T1000 (cell line): ENCODE measurements around the gene STIM1.

Experiments used
- DNase-seq: peaks from one replicate; lab custom pipeline; 2025; ENCODE audit warnings: mixed read lengths; lab: John Stamatoyannopoulos, UW

STIM1 gene

DNA sequence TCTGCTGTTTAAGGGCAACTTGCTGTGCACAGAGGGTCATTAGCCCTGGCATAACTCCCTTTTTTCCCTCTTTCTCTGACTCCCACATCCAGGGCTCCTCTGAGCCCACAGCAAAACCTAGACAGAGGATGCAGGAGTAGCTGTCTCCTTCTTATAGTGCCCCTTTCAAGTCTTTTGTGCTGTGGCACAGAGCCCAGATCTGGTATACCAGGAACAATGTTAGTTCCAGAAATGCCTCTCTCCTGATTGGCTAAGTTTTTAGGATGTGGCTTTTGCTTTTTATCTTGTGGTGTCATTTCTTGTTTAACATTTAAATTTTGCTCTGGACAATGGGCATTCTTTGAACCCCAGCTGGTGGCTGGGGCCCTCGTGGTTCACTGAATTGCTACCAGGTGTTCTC is 213.5 kb downstream of the STIM1 start:
- no peak for DNase-seq

DNA sequence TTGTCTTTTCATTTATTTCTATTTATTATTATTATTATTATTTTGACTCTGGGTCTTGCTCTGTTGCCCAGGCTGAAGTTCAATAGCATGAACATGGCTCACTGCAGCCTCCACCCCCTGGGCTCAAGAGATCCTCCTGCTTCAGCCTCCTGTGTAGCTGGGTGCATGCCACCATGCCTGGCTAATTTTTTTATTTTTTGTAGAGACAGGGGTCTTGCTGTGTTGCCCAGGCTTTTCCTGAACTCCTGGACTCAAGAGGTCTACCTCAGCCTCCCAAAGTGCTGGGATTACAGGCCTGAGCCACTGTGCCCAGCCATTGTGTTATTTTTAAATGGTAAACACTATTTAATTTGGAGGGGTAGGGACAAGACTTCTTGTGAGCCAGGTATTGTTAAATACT is 215.9 kb downstream of the STIM1 start:
- no peak for DNase-seq

DNA sequence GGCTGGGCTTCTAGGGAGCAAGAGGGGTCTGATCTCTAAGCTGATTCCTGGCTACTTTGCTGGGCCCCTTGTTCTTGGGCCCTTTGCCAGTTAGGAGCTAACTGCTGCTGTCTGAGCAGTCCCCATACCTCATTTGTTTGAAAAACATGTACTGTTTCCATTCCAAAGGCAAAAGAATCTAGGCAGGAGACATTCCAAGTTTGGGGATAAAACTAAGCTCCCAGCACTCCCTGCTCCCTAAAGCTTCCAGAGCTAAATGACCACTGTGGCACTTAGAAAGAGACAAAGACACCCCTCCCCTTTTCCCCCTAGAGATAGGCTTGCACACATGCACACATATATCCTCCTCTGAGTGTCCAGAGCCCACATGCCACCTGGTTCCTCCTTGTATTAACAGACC is 216.4 kb downstream of the STIM1 start:
- no peak for DNase-seq

DNA sequence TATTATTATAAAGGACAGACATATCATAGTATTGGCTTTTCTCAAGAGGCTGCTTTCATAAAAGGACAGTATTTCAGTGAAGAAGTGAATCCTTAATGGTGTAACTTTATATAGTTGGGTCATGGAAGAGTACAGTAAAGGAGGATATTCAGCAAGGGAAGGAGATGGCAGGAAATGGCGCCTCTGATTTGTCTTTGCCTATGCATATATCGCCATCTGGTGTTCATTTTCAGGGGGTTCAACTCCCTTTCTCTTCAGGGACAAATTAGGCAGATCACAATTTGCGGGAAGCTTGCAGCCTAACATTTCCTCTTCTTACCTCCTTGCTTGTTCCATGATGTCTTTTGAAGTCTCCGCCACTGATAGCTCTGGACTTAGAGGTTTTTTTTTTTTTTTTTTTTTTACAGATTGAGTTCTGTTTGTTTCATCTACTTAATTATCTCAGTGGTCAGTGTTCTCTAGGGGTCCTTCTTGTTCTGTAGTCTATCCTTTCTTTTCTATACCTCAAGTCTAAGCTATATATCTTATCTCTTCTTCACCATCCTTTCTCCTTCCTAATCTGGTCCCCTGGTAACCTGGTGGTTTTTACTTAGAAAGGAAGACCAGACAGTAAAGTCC is 217.3 kb downstream of the STIM1 start:
- no peak for DNase-seq

DNA sequence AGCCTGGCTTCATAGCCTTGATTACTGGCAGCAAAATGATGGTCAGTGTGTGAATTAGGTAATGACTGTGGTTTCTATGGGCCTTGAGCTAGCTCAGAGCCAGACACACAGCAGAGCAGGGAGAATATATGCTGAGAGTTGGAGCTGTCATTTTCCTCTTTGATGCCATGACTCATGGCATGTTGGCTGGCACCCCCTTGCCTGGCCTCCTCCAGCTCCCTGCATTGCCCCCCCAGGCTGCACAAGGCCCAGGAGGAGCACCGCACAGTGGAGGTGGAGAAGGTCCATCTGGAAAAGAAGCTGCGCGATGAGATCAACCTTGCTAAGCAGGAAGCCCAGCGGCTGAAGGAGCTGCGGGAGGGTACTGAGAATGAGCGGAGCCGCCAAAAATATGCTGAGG is 218.8 kb downstream of the STIM1 start:
- DNase-seq, result no peak

DNA sequence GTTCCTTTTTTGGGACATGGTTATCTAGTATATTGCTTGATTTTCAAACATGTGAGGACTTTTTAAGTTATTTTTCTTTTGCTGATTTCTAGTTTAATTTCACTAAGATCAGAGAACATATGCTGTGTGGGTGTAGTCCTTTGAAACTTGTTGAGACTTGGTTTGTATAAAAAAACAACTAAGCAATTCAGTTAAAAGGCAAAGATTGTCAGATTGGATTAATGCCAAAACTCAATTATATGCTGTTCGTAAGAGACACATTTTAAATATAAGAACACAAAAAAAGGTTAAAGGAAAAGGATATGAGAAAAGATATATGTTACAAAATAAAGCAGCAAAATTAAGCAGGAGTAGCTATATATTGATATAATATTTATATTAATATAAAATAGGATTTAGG is 221.3 kb downstream of the STIM1 start:
- no peak for DNase-seq

DNA sequence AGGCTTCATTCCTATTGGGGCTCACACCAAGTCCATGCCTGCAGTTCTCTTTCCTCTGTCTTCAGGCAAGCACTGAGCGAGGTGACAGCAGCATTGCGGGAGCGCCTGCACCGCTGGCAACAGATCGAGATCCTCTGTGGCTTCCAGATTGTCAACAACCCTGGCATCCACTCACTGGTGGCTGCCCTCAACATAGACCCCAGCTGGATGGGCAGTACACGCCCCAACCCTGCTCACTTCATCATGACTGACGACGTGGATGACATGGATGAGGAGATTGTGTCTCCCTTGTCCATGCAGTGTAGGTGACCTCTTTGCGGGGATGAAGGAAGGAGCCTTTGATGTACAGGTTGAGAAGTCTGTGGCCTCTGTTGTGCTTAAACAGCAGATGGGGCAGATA is 227.7 kb downstream of the STIM1 start:
- no peak for DNase-seq

DNA sequence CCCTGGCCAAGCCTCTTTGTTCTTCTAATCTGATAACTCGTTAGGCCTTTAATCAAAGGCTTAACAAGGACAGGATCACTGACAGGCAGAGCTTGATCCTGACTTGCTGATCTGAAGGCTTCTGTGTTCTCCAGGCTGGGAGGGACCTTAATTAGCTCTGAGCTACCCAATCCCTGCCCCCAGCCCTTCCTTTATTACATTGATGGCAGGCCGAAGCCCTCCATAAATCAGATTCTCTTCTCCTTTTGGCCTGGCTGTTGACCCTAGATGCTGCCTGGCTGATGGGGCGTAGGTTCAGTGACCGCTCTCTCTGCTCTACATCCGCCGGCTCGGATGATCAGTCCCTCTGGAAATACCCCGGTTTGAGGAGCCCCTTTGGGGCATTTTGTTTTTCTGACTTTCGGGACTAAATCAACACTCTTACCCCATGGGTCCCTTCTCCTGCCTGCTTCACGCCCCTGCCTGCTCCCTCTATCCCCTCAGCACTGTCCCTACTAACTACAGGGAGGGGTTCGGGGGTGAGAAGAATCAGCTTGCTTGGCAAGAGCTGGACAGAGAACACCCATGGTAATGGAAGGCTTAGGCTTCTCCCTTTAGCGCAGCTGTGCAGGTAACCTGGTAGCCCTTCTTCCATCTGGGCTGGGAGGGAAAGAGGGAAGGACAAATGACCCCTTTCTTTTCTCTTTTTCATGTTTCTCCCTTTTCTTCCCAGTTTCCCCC is 229.1 kb downstream of the STIM1 start:
- no peak for DNase-seq

DNA sequence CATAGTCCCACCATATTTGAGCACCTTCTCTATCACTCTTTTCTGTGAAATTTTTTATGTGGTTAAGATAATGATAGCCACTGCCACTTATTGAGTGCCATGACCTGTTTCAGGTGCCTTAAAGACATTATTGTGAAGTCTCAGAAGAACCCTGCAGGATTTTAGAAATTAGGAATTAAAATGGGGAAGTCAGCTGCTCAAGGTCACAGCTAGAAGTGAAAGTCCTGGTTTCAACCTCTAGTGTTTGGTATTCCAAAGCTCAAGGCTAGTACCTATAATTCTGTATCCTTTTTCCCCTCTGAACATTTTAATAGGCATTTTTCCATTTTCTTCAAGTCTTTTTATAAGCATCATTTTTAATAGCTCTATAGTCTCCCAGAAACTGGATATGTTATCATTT is 230.1 kb downstream of the STIM1 start:
- DNase-seq, result no peak

DNA sequence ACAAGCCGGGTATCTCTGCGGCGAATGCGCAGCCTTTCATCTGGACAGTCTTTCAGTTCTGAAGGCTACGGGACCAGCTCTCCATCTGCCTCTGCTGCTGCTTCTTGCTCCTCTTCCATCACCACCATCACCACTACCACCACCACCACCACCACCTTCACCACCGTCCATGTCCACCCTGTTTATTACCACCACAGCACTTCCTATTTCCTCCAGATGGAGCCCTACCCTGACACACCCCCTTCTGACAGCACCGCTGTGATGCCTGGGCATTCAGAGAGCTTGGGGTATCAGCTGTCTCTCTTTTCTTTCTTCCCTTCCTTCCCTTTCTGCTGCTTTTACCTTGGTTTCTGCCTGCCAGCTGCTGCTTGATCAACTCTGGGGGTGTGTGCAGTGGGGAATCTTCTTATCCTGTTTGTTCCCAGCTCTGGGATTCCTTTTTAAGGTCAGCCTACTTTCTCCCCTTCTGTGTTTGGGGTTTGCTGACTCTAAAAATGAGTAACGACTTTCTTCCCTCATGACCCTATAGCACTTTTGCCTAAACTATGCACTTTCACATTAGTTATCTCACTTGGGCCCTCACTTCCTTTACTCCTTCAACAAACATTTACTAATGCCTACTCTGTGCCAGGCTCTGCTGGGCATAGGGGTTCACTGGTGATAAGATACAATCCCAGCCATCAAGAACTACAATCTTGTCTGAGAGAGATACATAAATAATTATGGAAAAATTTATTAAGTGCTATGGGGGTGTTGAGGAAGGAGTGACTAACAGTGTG is 231.3 kb downstream of the STIM1 start:
- no peak for DNase-seq

DNA sequence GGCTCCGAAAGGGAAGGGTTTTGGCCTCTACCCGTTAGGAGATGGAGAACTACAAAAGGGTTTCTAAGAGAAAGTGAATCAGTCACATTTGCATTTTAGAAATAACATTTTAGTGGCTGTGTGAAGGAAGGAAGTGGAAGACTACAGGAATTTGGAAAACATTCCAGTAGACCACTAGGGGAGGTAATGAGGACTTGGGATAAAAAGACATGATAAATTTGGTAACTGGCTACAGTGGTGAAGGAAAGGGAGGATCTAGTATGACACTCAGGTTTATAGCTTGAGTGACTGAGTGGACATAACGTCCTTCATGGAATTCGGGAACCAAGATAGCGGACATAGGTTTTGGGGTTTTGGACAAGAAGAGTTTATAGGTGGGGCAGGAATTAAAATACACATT is 232.1 kb downstream of the STIM1 start:
- no peak for DNase-seq

DNA sequence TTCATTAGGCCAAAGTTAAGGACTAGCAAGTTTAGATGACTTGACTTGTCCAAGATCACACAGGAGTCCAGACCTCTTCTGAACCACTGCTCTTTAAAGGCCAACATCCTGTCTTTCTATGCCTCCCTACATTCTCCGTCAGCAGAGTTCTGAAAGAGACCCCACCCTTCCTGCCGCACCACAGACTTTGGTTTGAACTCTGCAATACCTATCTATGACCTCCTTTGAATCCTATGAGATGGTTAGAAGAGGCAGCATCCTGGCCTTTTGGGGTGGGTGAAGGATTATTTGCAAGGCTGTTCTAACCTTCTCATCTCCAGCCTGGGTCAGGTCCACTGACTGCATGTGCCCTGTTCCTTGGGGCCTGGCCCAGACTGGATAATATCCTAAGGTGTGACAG is 234.8 kb downstream of the STIM1 start:
- DNase-seq, result no peak

DNA sequence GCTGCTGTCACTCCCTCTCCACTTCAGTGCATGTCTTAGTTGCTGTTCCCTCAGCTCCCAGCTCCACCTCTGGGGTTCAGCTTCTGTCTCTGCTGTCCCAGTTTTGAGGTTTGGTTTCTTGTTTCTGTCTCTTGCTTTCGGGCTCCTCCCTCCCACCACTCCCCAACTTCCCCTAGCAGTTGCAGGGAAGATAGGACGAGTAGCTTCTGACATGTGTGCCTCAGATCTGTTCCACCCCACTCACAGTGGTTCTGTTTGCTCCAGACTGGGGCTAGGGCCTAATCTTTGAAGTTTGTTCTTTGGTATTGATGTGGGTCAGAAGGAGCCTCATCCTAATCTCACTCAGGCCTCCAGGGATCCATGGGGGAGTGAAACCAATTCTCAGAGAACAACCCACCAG is 236.6 kb downstream of the STIM1 start:
- DNase-seq, result no peak

DNA sequence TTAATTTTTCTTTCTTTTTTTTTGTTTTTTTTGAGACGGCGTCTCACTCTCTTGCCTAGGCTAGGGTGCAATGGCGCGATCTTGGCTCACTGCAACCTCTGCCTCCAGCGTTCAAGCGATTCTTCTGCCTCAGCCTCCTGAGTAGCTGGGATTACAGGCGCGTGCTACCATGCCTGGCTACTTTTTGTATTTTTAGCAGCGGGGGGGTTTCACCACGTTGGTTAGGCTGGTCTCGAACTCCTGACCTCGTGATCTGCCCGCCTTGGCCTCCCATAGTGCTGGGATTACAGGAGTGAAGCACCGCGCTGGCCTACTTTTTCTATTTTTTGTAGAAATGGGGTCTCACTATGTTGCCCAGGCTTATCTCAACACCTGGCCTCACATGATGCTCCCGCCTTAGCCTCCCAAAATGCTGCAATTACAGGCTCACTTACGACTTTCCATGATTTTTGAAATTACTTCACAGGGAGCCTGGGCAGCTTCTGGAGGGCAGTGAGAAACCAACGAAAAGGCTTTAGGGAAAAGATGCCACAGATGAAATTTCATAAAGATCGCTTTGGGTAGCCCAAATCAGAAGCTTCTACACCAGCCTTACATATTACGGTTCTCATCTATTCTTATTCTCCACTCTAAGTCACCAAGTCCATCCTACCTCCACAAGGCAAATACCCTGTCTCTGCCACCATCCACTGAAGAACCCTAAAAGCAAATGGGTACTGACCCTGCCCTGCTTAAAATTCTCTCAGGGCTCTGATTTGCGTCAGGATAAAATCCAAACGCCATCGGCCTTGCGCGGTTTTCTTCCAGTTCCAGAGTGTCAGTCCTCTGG is 238.3 kb downstream of the STIM1 start:
- DNase-seq, result no peak

DNA sequence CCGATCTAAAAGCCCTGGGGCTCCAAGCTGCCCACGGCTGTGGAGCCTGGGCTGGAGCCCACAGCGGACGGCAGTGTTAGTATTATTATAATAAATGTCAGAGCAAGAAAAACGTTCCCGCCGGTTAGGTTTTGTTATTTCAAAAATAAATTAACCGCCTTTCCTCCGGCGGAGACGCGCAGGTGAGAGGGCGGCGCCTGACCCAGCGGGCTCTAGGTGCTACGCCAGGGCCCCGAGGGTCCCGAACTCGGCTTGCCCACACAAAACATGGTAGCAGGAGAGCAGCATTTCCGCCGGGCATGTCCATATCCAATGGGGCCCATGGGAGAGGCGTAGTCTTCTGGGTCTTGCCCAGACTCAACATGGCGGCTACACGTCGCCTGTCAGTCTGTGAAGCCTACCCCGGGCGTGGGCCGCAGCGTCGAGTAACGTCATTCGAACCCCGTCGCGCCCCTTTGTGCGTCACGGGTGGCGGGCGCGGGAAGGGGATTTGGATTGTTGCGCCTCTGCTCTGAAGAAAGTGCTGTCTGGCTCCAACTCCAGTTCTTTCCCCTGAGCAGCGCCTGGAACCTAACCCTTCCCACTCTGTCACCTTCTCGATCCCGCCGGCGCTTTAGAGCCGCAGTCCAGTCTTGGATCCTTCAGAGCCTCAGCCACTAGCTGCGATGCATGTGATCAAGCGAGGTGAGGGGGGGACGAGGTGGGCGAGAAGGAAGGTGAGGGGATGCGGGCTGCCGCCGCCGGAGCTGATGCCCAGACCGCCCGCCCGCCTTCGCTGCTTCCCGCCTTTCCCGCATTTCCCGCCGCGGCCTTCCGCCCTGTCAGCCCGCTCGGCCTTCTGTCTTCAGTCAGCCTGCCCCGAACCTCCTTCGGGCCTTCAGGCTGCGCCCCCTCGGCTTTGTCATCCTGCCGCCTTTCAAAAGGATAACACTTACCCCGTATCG is 239.2 kb downstream of the STIM1 start, which contains the start of gene RRM1:
TSS of gene RRM1 (plus strand) at position 452 of the 944 bp plus-strand sequence. CDS start at position 666, 214 bp downstream.
- peak; percentile 86 for DNase-seq

DNA sequence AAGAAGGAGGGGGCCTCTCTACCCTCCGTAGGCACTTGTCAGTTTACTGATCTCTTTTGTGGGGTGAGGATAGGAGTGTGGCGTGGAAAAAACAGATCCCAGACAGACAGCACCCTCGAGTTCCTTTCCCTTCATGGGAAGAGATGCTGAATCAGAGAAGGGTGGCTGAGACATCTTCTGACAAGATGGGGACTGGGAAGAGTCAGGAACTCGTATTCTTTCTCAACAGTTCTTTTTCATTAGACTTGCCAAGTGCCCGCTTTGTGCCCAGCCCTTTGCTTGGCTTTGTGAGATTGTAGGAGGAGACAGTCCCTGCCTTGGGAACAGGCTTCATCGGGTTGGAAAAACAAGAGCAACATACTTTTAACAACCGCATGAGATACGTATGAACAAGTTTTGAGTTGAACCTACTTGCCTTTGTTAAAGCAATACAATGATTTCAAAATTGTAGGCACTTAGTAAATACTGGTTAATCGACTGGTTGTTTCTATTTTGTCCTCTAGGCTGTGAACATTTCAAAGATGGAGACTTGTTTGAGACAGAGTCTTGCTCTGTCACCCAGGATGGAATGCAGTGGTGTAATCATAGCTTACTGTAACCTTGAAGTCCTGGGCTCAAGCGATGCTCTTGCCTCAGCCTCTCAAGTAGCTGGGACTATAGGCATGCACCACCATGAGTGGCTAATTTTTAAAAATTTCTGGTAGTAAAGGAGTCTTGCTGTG is 240.2 kb downstream of the STIM1 start:
- DNase-seq, result no peak

DNA sequence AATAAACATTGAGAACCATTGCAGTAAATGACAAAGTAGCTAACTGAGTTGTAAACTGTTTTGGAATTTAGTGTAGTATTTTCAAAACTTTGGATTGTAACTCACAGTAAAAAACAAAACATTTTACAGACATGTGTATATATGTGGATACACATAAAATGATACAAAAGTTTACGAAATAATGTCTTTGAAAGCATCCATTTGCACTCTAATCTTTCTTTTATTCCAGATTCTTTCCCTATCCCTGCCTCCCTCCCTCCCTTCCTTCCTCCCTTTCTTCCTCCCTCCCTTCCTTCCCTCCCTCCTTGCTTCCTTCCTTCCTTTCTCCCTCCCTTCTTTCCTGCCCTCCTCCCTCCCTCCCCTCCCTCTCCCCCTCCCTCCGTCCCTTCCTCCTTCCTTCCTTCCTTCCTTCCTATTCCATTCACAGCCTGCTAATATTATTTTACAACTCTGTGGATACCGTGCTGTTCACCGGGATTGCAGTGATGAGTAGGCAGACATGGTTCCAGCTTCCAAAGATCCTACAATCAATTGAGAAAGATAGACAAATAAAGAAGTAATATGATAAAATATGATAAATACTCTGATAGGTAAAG is 242.7 kb downstream of the STIM1 start:
- no peak for DNase-seq

DNA sequence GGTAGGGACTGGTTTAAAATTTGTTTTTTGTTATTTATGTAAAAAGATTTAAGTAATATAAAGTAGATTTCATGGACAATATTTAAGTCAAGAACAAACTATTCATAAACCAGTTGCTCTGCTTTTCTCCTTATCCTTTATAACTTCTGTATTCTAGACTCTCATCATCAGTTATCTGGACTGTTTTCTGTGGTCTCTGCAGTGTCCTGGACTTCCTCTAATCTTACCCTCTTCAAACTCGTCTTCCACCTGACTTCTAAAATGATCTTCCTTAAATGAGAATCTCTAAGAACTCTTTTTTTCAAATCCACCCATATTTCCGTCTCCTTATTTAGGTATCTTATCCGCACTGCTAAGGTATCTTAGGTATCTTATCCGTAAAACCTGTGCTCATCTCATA is 247.2 kb downstream of the STIM1 start:
- DNase-seq, result no peak

DNA sequence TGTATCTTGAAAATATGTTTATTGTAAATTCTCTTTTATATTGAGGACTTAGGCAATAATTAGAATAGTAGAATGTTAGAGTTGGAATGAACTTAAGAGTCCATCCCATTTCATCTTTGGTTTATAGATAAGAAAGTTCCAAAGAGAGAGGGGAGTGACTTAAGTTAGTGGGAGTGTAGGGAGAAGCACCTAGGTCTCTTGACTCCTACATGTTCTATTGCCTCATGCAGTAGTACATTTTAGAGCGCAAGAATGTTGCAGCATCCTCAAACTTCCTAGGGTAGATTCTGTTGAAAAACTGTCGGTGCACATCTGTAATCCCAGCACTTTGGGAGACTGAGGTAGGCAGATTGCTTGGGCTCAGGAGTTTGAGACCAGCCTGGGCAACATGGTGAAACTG is 247.8 kb downstream of the STIM1 start:
- DNase-seq, result no peak

DNA sequence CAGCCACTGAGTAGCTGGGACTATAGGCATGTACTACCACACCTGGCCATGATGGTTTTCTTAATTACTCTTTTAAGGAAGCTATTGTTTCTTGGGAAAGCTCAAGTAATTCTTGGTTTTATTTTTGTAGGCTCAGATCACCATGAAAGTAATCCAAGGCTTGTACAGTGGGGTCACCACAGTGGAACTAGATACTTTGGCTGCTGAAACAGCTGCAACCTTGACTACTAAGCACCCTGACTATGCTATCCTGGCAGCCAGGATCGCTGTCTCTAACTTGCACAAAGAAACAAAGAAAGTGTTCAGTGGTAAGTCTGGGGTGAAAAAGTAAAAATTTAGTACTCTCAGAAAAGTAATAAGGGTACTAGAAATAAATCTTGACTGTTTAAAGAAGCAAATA is 250.5 kb downstream of the STIM1 start:
- DNase-seq, result no peak
